CD4-positive, alpha-beta T cell treated with Interleukin-10 for 1 hour (primary cell): ENCODE results near the gene GID8.

ENCODE experiments used
- DNase-seq: peaks from one replicate; pipeline ENCODE4 v3.0.0-alpha.2; 2020

GID8 gene

GRCh38 chr20:62938105-62938888, at the start of gene GID8:
Gene GID8 (plus strand): TSS chr20:62938147. CDS start chr20:62941503, 3,356 bp downstream.
- no peak for DNase-seq

GRCh38 chr20:62888406-62888805, 49.5 kb upstream of the GID8 start:
- no peak for DNase-seq

- DNase-seq, result no peak
These were observed 49.0 kb upstream of the GID8 start for GRCh38 chr20:62888910-62889309.

GRCh38 chr20:62889411-62889810, 48.5 kb upstream of the GID8 start:
- DNase-seq, result no peak

- no peak for DNase-seq
These were observed 48.1 kb upstream of the GID8 start for GRCh38 chr20:62889871-62890270.

- no peak for DNase-seq
These were observed 47.5 kb upstream of the GID8 start for GRCh38 chr20:62890444-62890843.

GRCh38 chr20:62891111-62891510, 46.8 kb upstream of the GID8 start:
- DNase-seq, result peak; percentile 42

- no peak for DNase-seq
These were observed 45.3 kb upstream of the GID8 start for GRCh38 chr20:62892348-62893304.

GRCh38 chr20:62893700-62894099, 44.2 kb upstream of the GID8 start:
- DNase-seq, result no peak

- no peak for DNase-seq
These were observed 43.7 kb upstream of the GID8 start for GRCh38 chr20:62894261-62894660.

- DNase-seq, result no peak
These were observed 42.4 kb upstream of the GID8 start for GRCh38 chr20:62895539-62895938.

GRCh38 chr20:62896526-62896925, 41.4 kb upstream of the GID8 start:
- no peak for DNase-seq

GRCh38 chr20:62897666-62898065, 40.3 kb upstream of the GID8 start:
- no peak for DNase-seq

GRCh38 chr20:62898093-62898964, 39.6 kb upstream of the GID8 start:
- no peak for DNase-seq

GRCh38 chr20:62898970-62899632, 38.8 kb upstream of the GID8 start:
- no peak for DNase-seq

- DNase-seq, result no peak
These were observed 38.3 kb upstream of the GID8 start for GRCh38 chr20:62899633-62900051.

GRCh38 chr20:62900052-62900691, 37.8 kb upstream of the GID8 start:
- DNase-seq, result peak; percentile 84

GRCh38 chr20:62900692-62901584, 37.0 kb upstream of the GID8 start:
- DNase-seq, result no peak

GRCh38 chr20:62901891-62902290, 36.1 kb upstream of the GID8 start:
- DNase-seq, result no peak

- DNase-seq, result no peak
These were observed 34.9 kb upstream of the GID8 start for GRCh38 chr20:62902926-62903615.
